Mucosa of rectum (tissue), 2 donors: ENCODE results near the gene NFATC4.

Source experiments
- H3K27ac ChIP-seq, 2 donors: one replicate each; pipeline ENCODE4 v1.7.0; 2013; ENCODE audit warnings: inconsistent platforms in 2 of 2, low read depth in 2 of 2, low read length in 2 of 2
- H3K27me3 ChIP-seq, 2 donors: one replicate each; pipeline ENCODE4 v1.7.0; 2013; ENCODE audit warnings: low read length in 2 of 2; ENCODE audit not compliant: control insufficient read depth in 2 of 2, insufficient read depth in 2 of 2
- H3K36me3 ChIP-seq, 2 donors: one replicate each; pipeline ENCODE4 v1.7.0; 2013; ENCODE audit warnings: low read length in 2 of 2; ENCODE audit not compliant: control insufficient read depth in 2 of 2, insufficient read depth in 2 of 2
- H3K4me1 ChIP-seq, 2 donors: one replicate each; pipeline ENCODE4 v1.7.0; 2013; ENCODE audit warnings: low read length in 2 of 2, mild to moderate bottlenecking in 1 of 2; ENCODE audit not compliant: control insufficient read depth in 2 of 2, insufficient read depth in 2 of 2
- H3K4me3 ChIP-seq, 2 donors: one replicate each; pipeline ENCODE4 v1.7.0; 2013; ENCODE audit warnings: low read length in 2 of 2
- H3K9ac ChIP-seq, 2 donors: one replicate each; pipeline ENCODE4 v1.7.0; 2013; ENCODE audit warnings: low read length in 2 of 2, low read depth in 1 of 2, mild to moderate bottlenecking in 1 of 2
- H3K9me3 ChIP-seq, 2 donors: one replicate each; pipeline ENCODE4 v1.7.0; 2013; ENCODE audit warnings: low read length in 2 of 2; ENCODE audit not compliant: control insufficient read depth in 2 of 2
- donor health status: healthy.
- donor health status: Normal muscosa, but diverticular disease.

Gene NFATC4

DNA sequence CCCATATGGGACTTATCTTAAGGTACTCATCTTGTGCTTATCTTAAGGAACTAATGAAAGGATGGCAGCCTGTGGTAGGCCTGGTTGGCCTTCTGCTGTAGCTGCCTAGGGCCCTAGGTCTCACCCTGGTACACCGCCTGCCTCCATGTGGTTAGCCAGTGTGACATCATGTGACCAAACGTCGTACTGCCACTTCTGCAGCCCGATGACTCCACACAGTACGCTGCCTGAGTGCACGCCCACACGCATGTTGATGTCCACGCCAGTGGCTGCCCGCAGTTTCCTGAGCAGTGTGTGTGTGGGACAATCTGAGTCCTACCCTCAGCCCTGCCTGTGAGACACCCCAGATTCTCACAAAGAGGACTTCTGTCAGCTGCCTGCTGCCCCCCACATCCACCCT lies 38.2 kb upstream of the NFATC4 start:
- H3K27me3 ChIP-seq = peaks cover 0 to 4% of the 10 kb centered on the region in 2 donors
- no peak overlapping the region for H3K9ac ChIP-seq
- H3K4me3 ChIP-seq = no peak overlapping the region
- H3K36me3 ChIP-seq = no peaks in the 10 kb centered on the region
- no peak overlapping the region for H3K27ac ChIP-seq
- H3K4me1 ChIP-seq = peaks cover 26 to 29% of the 10 kb centered on the region in 2 donors
- H3K9me3 ChIP-seq = no peaks in the 10 kb centered on the region

DNA sequence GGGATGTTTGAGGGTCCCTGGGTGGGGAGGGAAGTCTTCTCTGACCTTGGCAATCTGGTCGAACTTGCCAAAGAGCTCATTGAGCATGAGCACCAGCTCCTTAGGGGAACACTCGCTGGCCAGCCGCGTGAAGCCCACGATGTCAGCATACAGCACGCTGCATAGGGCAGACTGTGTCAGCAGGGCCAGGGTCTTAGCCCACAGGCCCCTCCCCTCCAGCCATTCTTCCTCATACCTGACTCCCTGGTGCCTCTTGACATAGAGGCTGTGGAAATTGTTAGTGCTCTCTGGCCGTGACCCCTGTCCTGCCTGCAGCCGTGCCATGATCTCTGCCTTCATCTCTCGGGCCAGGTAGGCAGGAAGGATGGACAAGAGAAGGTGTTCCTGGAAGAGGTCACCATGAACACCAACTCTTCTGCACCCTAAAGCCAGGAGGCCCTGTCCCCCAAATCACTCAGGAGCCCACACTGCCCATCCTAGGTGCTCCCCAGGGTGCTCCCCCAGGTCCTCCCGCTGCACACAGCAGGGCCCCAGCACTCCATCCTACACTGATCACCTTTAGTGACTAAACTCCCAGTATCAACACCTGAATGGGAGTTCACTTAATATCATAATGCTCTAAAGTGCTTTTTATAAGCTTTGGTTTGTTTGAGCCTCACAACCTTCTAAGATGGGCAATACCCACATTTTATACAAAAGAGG lies 36.9 kb upstream of the NFATC4 start:
- H3K9ac ChIP-seq = peak overlapping the region in 1 of 2 donors; percentile 14
- no peak overlapping the region for H3K4me3 ChIP-seq
- H3K36me3 ChIP-seq = peaks cover 0 to under 1% of the 10 kb centered on the region in 2 donors
- H3K27ac ChIP-seq = no peak overlapping the region
- H3K9me3 ChIP-seq = no peaks in the 10 kb centered on the region
- H3K4me1 ChIP-seq = peaks cover 29 to 32% of the 10 kb centered on the region in 2 donors
- H3K27me3 ChIP-seq = peaks cover 0 to 4% of the 10 kb centered on the region in 2 donors

- peaks cover 0 to 4% of the 10 kb centered on the region in 2 donors for H3K27me3 ChIP-seq
- H3K27ac ChIP-seq = no peak overlapping the region
- H3K4me3 ChIP-seq = peak overlapping the region; percentile 58 to 63
- no peak overlapping the region for H3K9ac ChIP-seq
- no peaks in the 10 kb centered on the region for H3K9me3 ChIP-seq
- H3K36me3 ChIP-seq = peaks cover 0 to 7% of the 10 kb centered on the region in 2 donors
- H3K4me1 ChIP-seq = peaks cover 29 to 34% of the 10 kb centered on the region in 2 donors
Measured at GRCh38 chr14:24331731-24332267, 36.2 kb upstream of the NFATC4 start.

DNA sequence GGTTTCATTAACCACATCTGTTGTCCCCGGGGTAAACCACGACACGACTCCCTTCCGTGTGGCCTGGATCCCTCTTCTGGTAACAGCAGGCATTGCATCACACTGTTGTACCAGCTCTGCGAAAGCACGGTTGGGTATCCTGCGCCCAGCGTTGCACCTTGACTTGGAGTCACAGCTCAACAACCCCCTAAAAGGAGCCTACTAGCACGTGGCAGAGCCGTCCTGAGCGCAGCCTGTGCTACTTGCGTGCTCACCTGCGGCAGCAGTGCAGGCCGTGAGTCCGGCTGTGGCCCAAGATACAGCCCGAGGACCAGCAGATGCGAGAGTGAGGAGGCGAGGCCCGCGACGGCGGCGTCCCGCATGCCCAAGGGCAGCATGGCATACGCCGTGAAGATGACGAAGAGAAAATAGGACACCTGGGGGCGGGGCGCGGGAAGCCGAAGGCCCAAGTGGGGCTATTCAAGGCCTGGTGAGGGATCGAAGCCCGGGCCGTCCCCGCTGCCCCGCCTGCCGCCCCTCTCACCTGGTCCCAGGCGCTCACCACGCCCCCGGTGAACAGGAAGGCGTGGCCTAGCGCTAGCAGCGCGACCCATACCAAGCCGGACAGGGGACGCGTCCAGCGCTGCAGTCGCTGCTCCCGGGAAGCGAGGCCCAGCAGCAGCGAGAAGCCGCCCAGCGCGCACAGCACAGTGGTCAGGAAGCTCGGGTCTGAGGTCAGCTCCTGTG lies 35.6 kb upstream of the NFATC4 start:
- Histone ChIP-seq H3K4me1 (peaks cover 29 to 37% of the 10 kb centered on the region in 2 donors), H3K9me3 (no peaks in the 10 kb centered on the region), H3K36me3 (peaks cover 3 to 13% of the 10 kb centered on the region in 2 donors), H3K27ac (peak overlapping the region; percentile 2 to 24), H3K9ac (peak overlapping the region; percentile 9 to 16), H3K4me3 (peak overlapping the region; percentile 58 to 63), H3K27me3 (peaks cover 0 to 4% of the 10 kb centered on the region in 2 donors)

GRCh38 chr14:24334431-24335291 lies 33.3 kb upstream of the NFATC4 start, which contains the start of gene ADCY4:
TSS of gene ADCY4 (minus strand) at chr14:24335071. CDS start at chr14:24334652, 419 bp downstream.
- H3K9ac ChIP-seq = peak within 1 kb of the TSS; percentile 32 to 49

DNA sequence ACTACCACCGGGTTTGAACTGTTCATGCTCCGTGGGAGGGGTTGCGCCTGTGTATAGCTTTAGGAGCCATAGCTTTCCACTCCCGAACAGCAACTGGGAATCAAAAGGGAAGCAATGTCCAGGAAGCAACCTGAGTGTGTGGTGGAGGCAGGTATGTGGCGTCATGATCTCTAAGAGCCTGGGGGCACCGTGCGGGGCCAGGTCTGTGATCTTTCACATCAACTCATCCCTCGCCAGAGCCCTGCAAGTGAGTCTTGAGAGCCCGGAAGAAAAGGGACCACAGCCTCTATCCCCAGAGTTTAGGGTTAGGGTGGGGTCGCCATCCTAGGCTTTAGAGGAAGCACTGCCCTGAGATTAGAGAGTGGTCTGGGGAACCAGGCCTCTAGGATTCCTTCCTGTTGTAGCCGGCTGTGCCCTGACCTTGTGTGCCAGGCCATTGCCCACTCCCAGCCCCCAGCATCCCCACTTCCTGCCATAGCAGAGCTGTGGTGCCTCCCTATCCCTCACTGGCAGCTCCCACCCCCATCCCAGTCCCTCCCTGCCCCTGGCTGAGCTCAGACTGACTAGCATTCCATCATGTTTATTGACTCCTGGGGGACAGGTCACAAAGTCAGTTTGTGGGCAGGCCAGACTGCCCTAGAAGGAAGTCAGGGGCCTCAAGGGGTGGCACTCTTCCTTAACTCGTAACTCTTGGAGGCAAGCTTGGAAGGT lies 32.4 kb upstream of the NFATC4 start:
- peaks cover 47 to 60% of the 10 kb centered on the region in 2 donors for H3K4me1 ChIP-seq

More at GRCh38 chr14:24334431-24335291, 33.3 kb upstream of the NFATC4 start, which contains the start of gene ADCY4:
- peaks cover 41 to 53% of the 10 kb centered on the region in 2 donors for H3K4me1 ChIP-seq
- H3K4me3 ChIP-seq = peak within 1 kb of the TSS; percentile 48 to 65
- H3K9me3 ChIP-seq = no peaks in the 10 kb centered on the region
- H3K27me3 ChIP-seq = peaks cover 0 to 4% of the 10 kb centered on the region in 2 donors
- H3K27ac ChIP-seq = peak within 1 kb of the TSS; percentile 32 to 38
- peaks cover 7 to 17% of the 10 kb centered on the region in 2 donors for H3K36me3 ChIP-seq

DNA sequence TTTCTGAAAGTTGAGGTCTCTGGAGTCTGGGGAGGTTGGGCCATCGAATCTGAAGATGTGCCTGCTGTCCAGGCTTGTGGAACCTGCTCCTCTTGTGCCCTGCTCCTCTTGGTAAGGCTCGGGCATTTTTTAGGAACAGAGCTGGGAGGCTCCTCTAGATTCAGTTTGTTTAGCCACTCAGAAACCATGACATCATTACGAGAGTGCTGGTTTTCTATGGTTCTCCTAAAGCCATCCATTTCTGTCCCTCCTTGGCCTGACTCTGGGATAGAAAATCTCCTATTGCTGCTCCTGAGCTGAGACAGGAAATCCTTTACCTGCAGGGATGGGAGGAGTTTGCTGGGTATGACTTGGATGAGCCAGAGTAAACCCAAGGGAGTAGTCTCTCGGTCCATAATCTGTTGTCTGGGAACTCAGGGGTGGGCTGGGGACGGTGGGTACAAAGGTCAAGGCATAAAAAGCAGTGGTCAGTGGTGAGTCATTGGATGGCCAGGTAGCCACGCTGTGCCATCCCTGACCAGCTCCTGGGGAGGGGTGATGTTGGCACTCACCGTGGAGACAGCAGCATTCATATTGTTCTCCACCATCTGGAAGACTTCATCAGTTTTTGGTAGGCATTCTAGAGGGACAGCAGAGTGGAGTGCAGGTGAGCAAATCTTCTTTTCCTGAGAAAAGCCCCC lies 30.7 kb upstream of the NFATC4 start:
- Histone ChIP-seq H3K27me3 (peaks cover 0 to 4% of the 10 kb centered on the region in 2 donors), H3K4me3 (no peak overlapping the region), H3K36me3 (peaks cover 7 to 17% of the 10 kb centered on the region in 2 donors), H3K27ac (no peak overlapping the region), H3K9me3 (no peaks in the 10 kb centered on the region), H3K9ac (no peak overlapping the region), H3K4me1 (peaks cover 40 to 54% of the 10 kb centered on the region in 2 donors)

More for the DNA sequence above, 32.4 kb upstream of the NFATC4 start:
- no peak overlapping the region for H3K9ac ChIP-seq
- H3K4me3 ChIP-seq = peak overlapping the region in 1 of 2 donors; percentile 48
- H3K27me3 ChIP-seq = peaks cover 0 to 4% of the 10 kb centered on the region in 2 donors
- peaks cover 7 to 17% of the 10 kb centered on the region in 2 donors for H3K36me3 ChIP-seq
- peak overlapping the region; percentile 2 to 9 for H3K27ac ChIP-seq
- no peaks in the 10 kb centered on the region for H3K9me3 ChIP-seq

GRCh38 chr14:24337824-24338175 lies 30.2 kb upstream of the NFATC4 start:
- H3K9ac ChIP-seq = no peak overlapping the region
- no peaks in the 10 kb centered on the region for H3K9me3 ChIP-seq
- H3K27ac ChIP-seq = no peak overlapping the region
- no peak overlapping the region for H3K4me3 ChIP-seq
- peaks cover 0 to 4% of the 10 kb centered on the region in 2 donors for H3K27me3 ChIP-seq
- H3K4me1 ChIP-seq = peaks cover 35 to 49% of the 10 kb centered on the region in 2 donors
- H3K36me3 ChIP-seq = peaks cover 7 to 17% of the 10 kb centered on the region in 2 donors
